Activated CD4-positive, alpha-beta T cell treated with anti-CD3 and anti-CD28 coated beads for 36 hours (primary cell): ENCODE results near the gene QSOX2. TPM values are rescaled to one million over a fixed set of nuclear protein-coding genes. Genes with fewer than 3 reads are reported as not detected.

ENCODE experiments used
- ATAC-seq: fragments of 200-7000 bp; cut with Tn5 transposase; one replicate; pipeline ENCODE4 v1.10.0; 2021; ENCODE audit warnings: mild to moderate bottlenecking, moderate library complexity
- CTCF ChIA-PET: fragments of 350-600 bp; sonication (Branson Sonifier 250); formaldehyde crosslinking; loops from one replicate; lab custom pipeline; 2021; ENCODE audit warnings: antibody characterized with exemption; lab: Charles Lee
- POLR2A ChIA-PET: fragments of 350-600 bp; sonication (Branson Sonifier 250); formaldehyde crosslinking; loops from one replicate; lab custom pipeline; 2021; ENCODE audit warnings: antibody characterized with exemption, inconsistent platforms; lab: Charles Lee
- DNase-seq: peaks from one replicate; pipeline ENCODE4 v3.0.0-alpha.2; 2020
- H3K27ac Mint-ChIP-seq: one replicate; pipeline ENCODE4 v1.8.0; 2021; ENCODE audit warnings: mixed read lengths
- H3K27me3 Mint-ChIP-seq: one replicate; pipeline ENCODE4 v1.8.0; 2021; ENCODE audit warnings: mixed read lengths
- H3K36me3 Mint-ChIP-seq: one replicate; pipeline ENCODE4 v1.8.0; 2021; ENCODE audit warnings: low read depth, mixed read lengths
- H3K4me1 Mint-ChIP-seq: one replicate; pipeline ENCODE4 v1.8.0; 2021; ENCODE audit warnings: mixed read lengths
- H3K4me3 Mint-ChIP-seq: one replicate; pipeline ENCODE4 v1.8.0; 2021; ENCODE audit warnings: mild to moderate bottlenecking, moderate library complexity, mixed read lengths
- H3K9me3 Mint-ChIP-seq: one replicate; pipeline ENCODE4 v1.8.0; 2021; ENCODE audit warnings: low read depth, mixed read lengths
- intact Hi-C, 2 experiments: fragments of 100-400 bp; cut with DNase I in 1 of 2; cut with micrococcal nuclease in 1 of 2; formaldehyde crosslinking; loops; one replicate each; pipeline versions ENCODE4 v1.14.2 to v1.15.1; 2022 to 2024; cut with DNase I, micrococcal nuclease
- total RNA-seq, 2 experiments: library from RNA; stranded (reverse); gene quantifications; one replicate each; pipeline ENCODE4 v1.2.3, GENCODE V29; 2021

Gene QSOX2
- total RNA-seq, 2 experiments from 2014 or later = 18.1 to 21.2 TPM

GRCh38 chr9:136196404-136197083, 49.1 kb downstream of the QSOX2 start:
- H3K27ac Mint-ChIP-seq = no peak overlapping the region
- no peak for ATAC-seq
- H3K4me3 Mint-ChIP-seq = no peak overlapping the region
- no peak for DNase-seq
- peaks cover 7% of the 10 kb centered on the region for H3K4me1 Mint-ChIP-seq
- H3K36me3 Mint-ChIP-seq = no peaks in the 10 kb centered on the region
- H3K27me3 Mint-ChIP-seq = peaks cover 54% of the 10 kb centered on the region
- ChIA-PET POLR2A (no interaction called here), CTCF (no interaction called here)
- intact Hi-C loops = no loop called here
- H3K9me3 Mint-ChIP-seq = no peaks in the 10 kb centered on the region

GRCh38 chr9:136194540-136194939, 51.1 kb downstream of the QSOX2 start:
- intact Hi-C loops = no loop called here
- H3K4me3 Mint-ChIP-seq = no peak overlapping the region
- no peaks in the 10 kb centered on the region for H3K36me3 Mint-ChIP-seq
- ChIA-PET POLR2A (no interaction called here), CTCF (no interaction called here)
- ATAC-seq (no peak), DNase-seq (no peak)
- H3K27me3 Mint-ChIP-seq = peaks cover 58% of the 10 kb centered on the region
- peaks cover 7% of the 10 kb centered on the region for H3K4me1 Mint-ChIP-seq
- H3K27ac Mint-ChIP-seq = no peak overlapping the region
- H3K9me3 Mint-ChIP-seq = no peaks in the 10 kb centered on the region

DNA sequence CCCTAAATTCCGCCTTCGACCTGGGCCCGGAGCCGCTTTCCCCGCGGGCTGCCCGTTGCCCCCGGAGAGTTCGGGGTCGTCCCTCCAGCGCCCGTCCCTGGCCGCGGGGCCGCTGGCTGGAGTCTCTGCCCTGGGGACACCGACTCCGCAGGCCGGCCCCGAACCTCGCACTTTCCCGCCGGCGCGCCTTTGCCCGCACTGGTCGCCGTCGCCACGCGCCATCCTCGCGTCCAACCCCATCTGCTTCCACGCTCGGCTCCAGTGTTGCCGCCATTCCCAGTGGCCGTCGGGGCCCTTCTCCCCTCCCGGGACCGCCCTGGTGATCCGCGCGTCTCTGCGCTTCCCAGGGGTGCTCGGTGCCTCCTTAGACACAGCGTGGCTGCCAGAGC, 51.7 kb downstream of the QSOX2 start:
- POLR2A ChIA-PET = no interaction called here
- intact Hi-C loops = no loop called here

GRCh38 chr9:136193127-136193890, 52.3 kb downstream of the QSOX2 start:
- Mint-ChIP-seq H3K27ac (no peak overlapping the region), H3K9me3 (no peaks in the 10 kb centered on the region), H3K4me3 (no peak overlapping the region), H3K27me3 (peaks cover 56% of the 10 kb centered on the region), H3K4me1 (peaks cover 7% of the 10 kb centered on the region), H3K36me3 (no peaks in the 10 kb centered on the region)
- DNase-seq (no peak), ATAC-seq (no peak)
- intact Hi-C loops = no loop called here
- CTCF ChIA-PET = interaction anchor here (0.6 kb wide), 1 partner anchor 1727 kb away, joined by 4 read pairs; no protein-coding TSS in a partner anchor
- POLR2A ChIA-PET = no interaction called here

More for the DNA sequence above, 51.7 kb downstream of the QSOX2 start:
- no peak for ATAC-seq
- Mint-ChIP-seq H3K4me3 (no peak overlapping the region), H3K9me3 (no peaks in the 10 kb centered on the region), H3K4me1 (peaks cover 7% of the 10 kb centered on the region), H3K36me3 (no peaks in the 10 kb centered on the region), H3K27me3 (peaks cover 58% of the 10 kb centered on the region), H3K27ac (no peak overlapping the region)
- CTCF ChIA-PET = no interaction called here
- DNase-seq = no peak

- no peak overlapping the region for H3K4me3 Mint-ChIP-seq
- no peaks in the 10 kb centered on the region for H3K36me3 Mint-ChIP-seq
- intact Hi-C loops = no loop called here
- no peak for ATAC-seq
- H3K9me3 Mint-ChIP-seq = no peaks in the 10 kb centered on the region
- ChIA-PET POLR2A (no interaction called here), CTCF (interaction anchor here (0.5 to 0.6 kb wide), 3 partner anchors 473 to 1727 kb away, joined by 3 to 4 read pairs (median 4); no protein-coding TSS in a partner anchor)
- DNase-seq = no peak
- no peak overlapping the region for H3K27ac Mint-ChIP-seq
- H3K4me1 Mint-ChIP-seq = peaks cover 7% of the 10 kb centered on the region
- H3K27me3 Mint-ChIP-seq = peaks cover 53% of the 10 kb centered on the region
Observed at GRCh38 chr9:136192289-136193126, 53.1 kb downstream of the QSOX2 start.

DNA sequence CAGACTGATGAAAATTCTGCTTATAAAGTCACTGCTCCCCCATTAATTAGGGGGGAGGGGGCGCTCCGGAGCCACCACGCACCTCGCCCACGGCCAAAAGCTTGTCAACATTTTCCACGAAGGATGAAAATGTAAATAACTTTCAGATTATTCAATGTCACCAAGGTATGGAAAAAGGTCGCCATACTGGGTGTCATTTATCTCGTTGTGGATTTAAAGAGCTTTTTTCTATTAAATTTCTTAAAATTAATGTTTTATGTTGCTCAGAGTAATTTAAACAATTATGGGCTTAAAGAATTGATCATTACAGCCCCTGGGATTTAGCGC, 53.7 kb downstream of the QSOX2 start:
- H3K4me3 Mint-ChIP-seq = no peak overlapping the region
- ChIA-PET POLR2A (no interaction called here), CTCF (interaction anchor here (0.5 to 0.6 kb wide), 2 partner anchors 472 to 485 kb away, joined by 3 to 4 read pairs; no protein-coding TSS in a partner anchor)

GRCh38 chr9:136191099-136191959, 54.3 kb downstream of the QSOX2 start:
- Mint-ChIP-seq H3K4me1 (peaks cover 3% of the 10 kb centered on the region), H3K27ac (no peak overlapping the region), H3K36me3 (no peaks in the 10 kb centered on the region), H3K4me3 (no peak overlapping the region), H3K9me3 (no peaks in the 10 kb centered on the region), H3K27me3 (peaks cover 49% of the 10 kb centered on the region)
- DNase-seq = no peak
- ChIA-PET POLR2A (no interaction called here), CTCF (no interaction called here)
- no peak for ATAC-seq
- intact Hi-C loops = no loop called here

More for the DNA sequence above, 53.7 kb downstream of the QSOX2 start:
- no peak overlapping the region for H3K27ac Mint-ChIP-seq
- H3K36me3 Mint-ChIP-seq = no peaks in the 10 kb centered on the region
- ATAC-seq (no peak), DNase-seq (no peak)
- no peaks in the 10 kb centered on the region for H3K9me3 Mint-ChIP-seq
- peaks cover 55% of the 10 kb centered on the region for H3K27me3 Mint-ChIP-seq
- H3K4me1 Mint-ChIP-seq = peaks cover 7% of the 10 kb centered on the region
- intact Hi-C loops = no loop called here

- no peak overlapping the region for H3K27ac Mint-ChIP-seq
- H3K27me3 Mint-ChIP-seq = peaks cover 44% of the 10 kb centered on the region
- H3K9me3 Mint-ChIP-seq = no peaks in the 10 kb centered on the region
- no peaks in the 10 kb centered on the region for H3K4me1 Mint-ChIP-seq
- intact Hi-C loops = no loop called here
- H3K4me3 Mint-ChIP-seq = no peak overlapping the region
- ChIA-PET POLR2A (no interaction called here), CTCF (no interaction called here)
- no peak for DNase-seq
- no peaks in the 10 kb centered on the region for H3K36me3 Mint-ChIP-seq
- ATAC-seq = no peak
Observed at GRCh38 chr9:136190656-136191055, 55.0 kb downstream of the QSOX2 start.

GRCh38 chr9:136190237-136190601, 55.4 kb downstream of the QSOX2 start:
- H3K27ac Mint-ChIP-seq = no peak overlapping the region
- no peaks in the 10 kb centered on the region for H3K4me1 Mint-ChIP-seq
- DNase-seq (no peak), ATAC-seq (no peak)
- CTCF ChIA-PET = no interaction called here
- POLR2A ChIA-PET = no interaction called here
- H3K9me3 Mint-ChIP-seq = no peaks in the 10 kb centered on the region
- no peaks in the 10 kb centered on the region for H3K36me3 Mint-ChIP-seq
- H3K4me3 Mint-ChIP-seq = no peak overlapping the region
- H3K27me3 Mint-ChIP-seq = peaks cover 43% of the 10 kb centered on the region
- intact Hi-C loops = no loop called here

DNA sequence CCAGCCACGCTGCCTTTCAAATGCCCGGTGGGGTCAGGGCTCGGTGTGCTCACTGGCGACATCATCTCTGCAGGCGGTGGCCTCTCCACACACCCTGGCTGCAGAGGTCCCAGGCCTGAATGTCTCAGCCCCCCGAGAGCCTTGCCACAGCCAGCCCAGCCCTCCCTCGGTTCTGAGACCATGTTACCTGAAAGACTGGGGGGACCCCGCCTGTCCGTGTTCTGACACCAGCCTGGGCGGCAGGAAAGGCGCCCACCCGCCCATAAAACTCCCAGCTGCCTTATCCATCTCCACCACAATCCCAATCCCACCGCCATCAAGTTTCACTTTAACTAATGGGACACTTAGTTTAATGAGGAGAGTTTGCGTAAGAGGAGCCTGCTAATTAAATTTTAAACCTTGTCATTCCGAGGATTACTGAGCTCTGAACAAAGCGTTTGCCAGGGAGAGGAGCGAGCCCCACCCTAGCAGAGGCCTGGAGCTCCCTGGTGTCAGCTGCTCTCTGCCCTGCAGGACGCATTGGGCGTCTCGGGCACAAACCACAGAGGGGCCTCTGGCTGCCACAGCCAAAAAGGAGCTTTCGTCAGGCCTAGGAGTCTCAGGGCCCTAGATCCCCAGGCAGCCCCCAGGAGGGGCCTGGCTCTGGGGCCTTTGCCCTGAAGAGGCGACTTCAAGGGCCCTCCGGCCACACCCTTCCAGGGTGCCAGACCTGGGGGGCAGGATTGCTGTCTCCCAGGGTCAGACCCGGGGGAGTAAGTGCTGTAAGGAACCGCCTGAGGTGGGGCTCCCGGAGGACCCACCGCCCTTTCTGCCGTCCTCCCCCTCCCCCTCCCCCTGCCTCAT, 56.0 kb downstream of the QSOX2 start:
- H3K27ac Mint-ChIP-seq = no peak overlapping the region
- POLR2A ChIA-PET = no interaction called here
- no peaks in the 10 kb centered on the region for H3K4me1 Mint-ChIP-seq
- H3K27me3 Mint-ChIP-seq = peaks cover 41% of the 10 kb centered on the region
- no peaks in the 10 kb centered on the region for H3K9me3 Mint-ChIP-seq
- ATAC-seq (no peak), DNase-seq (no peak)
- no peaks in the 10 kb centered on the region for H3K36me3 Mint-ChIP-seq
- intact Hi-C loops = no loop called here
- CTCF ChIA-PET = no interaction called here
- H3K4me3 Mint-ChIP-seq = no peak overlapping the region
